ENCODE results near the gene TSPAN3.

The TSPAN3 gene

GRCh38 chr15:77068633-77069032, 2.3 kb downstream of the TSPAN3 start:
- in situ Hi-C loops (cut with HindIII; ENCODE audit: low sequenced_read_pairs): no loop called here
- no peak for DNase-seq (ENCODE audit: low read depth, low spot score)
- H3K4me3 ChIP-seq (ENCODE audit: low read depth, low read length): no peak overlapping the region
- TF ChIP-seq CTCF (IDR thresholded peaks at IDR 0.05; ENCODE audit: low read depth, low read length): no peak

GRCh38 chr15:77067691-77068367, 3.1 kb downstream of the TSPAN3 start:
- in situ Hi-C loops (cut with HindIII; ENCODE audit: low sequenced_read_pairs): no loop called here
- H3K4me3 ChIP-seq (ENCODE audit: low read depth, low read length): no peak overlapping the region
- no peak for DNase-seq (ENCODE audit: low read depth, low spot score)
- TF ChIP-seq CTCF (IDR thresholded peaks at IDR 0.05; ENCODE audit: low read depth, low read length): no peak

- in situ Hi-C loops (cut with HindIII; ENCODE audit: low sequenced_read_pairs): no loop called here
- H3K4me3 ChIP-seq (ENCODE audit: low read depth, low read length): no peak overlapping the region
- no peak for TF ChIP-seq CTCF (IDR thresholded peaks at IDR 0.05; ENCODE audit: low read depth, low read length)
- DNase-seq (ENCODE audit: low read depth, low spot score): no peak
Measured at GRCh38 chr15:77066971-77067690, 3.8 kb downstream of the TSPAN3 start.

GRCh38 chr15:77064539-77065308, 6.2 kb downstream of the TSPAN3 start:
- no peak for TF ChIP-seq CTCF (IDR thresholded peaks at IDR 0.05; ENCODE audit: low read depth, low read length)
- H3K4me3 ChIP-seq (ENCODE audit: low read depth, low read length): no peak overlapping the region
- peak; percentile 51 for DNase-seq (ENCODE audit: low read depth, low spot score)
- in situ Hi-C loops (cut with HindIII; ENCODE audit: low sequenced_read_pairs): no loop called here

- no peak for TF ChIP-seq CTCF (IDR thresholded peaks at IDR 0.05; ENCODE audit: low read depth, low read length)
- H3K4me3 ChIP-seq (ENCODE audit: low read depth, low read length): no peak overlapping the region
- in situ Hi-C loops (cut with HindIII; ENCODE audit: low sequenced_read_pairs): no loop called here
- no peak for DNase-seq (ENCODE audit: low read depth, low spot score)
Measured at GRCh38 chr15:77064063-77064462, 6.8 kb downstream of the TSPAN3 start.

GRCh38 chr15:77063249-77063648, 7.7 kb downstream of the TSPAN3 start:
- no peak for TF ChIP-seq CTCF (IDR thresholded peaks at IDR 0.05; ENCODE audit: low read depth, low read length)
- in situ Hi-C loops (cut with HindIII; ENCODE audit: low sequenced_read_pairs): no loop called here
- DNase-seq (ENCODE audit: low read depth, low spot score): no peak
- no peak overlapping the region for H3K4me3 ChIP-seq (ENCODE audit: low read depth, low read length)
